GM10847 (cell line): ENCODE measurements around the gene TMEM184B.

Experiments used
- POLR2A ChIP-seq: IDR thresholded peaks from 2 replicates; pipeline ENCODE4 v1.6.1; 2011; ENCODE audit not compliant: insufficient read length; ENCODE audit errors: extremely low read depth

The TMEM184B gene

DNA sequence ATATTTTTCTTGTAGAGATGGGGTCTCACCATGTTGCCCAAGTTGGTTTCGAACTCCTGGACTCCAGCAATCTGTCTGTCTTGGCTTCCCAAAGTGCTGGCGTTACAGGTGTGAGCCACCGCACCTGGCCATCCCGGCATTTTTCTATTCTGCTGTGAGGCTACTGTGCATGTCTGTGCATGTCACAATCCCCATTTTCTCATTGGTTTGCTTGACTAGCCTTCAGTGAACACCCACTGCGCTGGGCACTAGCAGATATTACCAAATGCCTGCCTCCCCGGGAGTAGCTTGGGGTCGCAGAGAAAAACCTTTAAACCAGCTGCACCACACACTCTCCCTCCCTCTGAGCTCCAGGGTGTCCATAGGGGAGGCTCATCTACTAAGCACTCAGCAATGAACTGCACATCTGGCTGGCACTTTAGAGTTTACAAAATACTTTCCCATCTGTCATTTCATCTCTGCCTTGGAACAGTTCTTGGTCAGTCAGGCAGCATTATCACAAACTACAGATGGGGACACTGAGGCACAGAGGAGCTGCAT is 39.5 kb upstream of the TMEM184B start:
- TF ChIP-seq POLR2A, result no peak

DNA sequence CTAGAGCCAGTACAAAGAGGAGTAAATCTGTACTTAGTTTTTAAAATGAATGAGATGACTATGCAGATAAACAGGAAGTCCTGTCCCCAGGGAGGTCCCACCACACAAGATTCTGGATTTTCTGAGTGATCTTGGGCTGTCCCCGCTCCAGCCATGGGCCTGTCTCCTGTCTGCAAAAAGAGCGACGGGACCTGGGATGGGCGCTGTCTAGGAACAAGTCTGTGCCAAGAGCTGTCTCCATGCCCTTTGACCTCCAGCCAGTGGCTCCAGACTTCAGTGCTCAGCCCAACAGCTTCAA is 38.5 kb upstream of the TMEM184B start:
- no peak for TF ChIP-seq POLR2A

DNA sequence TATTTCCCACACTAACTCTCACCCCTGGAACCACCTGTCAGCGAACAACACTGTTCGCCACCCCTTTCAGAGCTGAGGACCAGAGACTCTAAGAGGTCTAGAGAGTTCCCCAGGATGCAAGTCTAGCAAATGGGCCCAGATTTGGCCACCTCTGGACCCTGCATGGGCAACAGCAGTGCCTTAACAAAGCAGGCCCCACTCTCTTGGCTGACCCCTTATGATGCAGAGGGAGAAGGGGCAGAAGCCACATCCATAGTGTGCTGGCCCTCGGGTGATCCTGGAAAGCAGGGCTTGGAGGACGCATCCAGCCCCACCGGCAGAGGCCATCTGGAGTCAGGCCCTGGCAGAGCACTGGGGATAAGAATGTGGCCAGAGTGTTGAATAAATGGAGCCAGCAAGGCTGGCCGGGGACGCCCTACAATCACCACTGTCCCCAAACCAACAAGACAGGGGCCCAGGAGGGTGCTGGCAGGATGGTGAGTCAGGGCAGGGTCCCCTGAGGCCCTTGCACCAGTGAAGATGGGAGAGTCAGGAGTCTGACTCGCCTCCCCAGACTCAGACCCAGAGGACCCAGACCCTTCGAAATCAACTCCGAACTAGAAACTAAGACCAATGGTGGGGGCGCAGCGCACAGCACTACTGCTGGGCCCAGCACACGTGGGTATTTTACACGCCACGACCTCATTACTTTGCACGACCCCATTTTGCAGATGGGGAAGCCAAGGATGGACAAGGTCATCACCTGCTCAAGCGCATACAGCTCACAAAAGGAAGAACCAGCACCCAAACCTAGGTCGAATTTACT is 37.9 kb upstream of the TMEM184B start:
- no peak for TF ChIP-seq POLR2A

DNA sequence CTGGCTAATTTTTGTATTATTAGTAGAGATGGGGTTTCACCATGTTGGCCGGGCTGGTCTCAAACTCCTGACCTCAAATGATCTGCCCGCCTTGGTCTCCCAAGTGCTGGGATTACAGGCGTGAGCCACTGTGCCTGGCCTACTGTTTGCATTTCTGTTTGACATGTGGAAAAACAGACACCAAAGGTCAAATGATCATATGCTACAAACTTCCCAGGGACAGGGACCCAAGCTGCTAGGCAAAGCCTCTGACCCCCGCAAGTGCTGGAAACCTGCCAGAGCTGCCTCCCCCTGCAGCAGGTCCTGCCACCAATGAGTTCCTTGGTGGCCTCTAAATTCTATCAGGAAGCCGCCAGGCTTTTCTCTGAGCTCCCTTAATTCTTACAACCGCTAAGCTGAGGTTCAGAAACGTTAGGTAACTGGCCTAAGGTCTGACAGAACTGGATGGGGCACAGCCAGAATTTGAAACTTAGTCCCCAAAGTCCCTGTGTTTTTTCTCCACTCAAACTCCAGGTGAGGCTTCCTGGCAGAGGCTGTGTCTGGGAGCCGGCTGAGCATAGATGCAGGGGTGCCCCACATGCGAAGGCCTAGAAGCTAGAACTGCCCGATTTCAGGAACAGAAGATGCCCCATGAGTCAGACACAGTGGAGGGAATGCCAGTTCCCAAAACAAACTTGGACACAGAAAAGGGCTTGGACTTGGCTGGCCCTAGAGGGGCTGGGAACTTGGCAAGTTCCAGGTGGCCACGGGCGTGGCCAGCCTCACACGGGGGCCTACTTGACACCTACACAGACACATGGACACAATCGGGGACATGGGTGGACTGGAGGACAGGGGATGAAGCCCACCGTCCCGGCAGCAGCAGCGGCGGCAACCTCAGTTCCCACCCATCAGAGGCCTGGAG is 37.1 kb upstream of the TMEM184B start:
- no peak for TF ChIP-seq POLR2A

DNA sequence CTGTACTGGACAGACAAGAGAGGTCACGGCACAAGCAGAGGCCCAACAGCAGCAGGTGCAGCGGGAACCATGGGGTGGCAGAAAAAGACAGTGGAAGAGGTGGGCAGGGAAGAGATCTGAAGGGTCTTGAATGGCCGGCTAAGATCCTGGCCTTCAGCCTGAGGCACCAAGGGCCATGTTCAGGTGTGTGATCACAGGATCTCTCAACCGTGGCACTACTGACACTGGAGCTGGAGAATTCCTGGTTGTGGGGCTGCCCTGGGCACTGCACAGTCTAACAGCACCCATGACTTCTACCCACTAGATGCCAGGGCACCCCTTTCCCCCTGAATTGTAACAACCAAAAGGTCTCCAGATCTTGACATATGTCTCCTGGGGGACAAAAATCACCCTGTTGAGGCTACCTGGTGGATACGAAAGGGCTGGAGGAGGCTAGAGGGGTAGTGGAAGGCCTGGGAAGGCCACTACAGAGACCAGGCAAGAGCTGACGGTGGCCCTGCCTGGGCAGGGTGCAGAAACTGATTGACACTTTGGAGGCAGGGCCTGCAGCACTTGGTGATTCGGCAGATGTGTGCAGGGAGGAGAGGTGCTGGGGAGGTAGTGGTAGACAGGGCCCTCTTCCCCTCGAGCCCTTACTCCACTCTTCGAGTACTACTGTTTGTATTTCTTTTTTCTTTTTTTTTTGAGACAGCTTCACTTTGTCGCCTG is 36.1 kb upstream of the TMEM184B start:
- TF ChIP-seq POLR2A, result no peak

DNA sequence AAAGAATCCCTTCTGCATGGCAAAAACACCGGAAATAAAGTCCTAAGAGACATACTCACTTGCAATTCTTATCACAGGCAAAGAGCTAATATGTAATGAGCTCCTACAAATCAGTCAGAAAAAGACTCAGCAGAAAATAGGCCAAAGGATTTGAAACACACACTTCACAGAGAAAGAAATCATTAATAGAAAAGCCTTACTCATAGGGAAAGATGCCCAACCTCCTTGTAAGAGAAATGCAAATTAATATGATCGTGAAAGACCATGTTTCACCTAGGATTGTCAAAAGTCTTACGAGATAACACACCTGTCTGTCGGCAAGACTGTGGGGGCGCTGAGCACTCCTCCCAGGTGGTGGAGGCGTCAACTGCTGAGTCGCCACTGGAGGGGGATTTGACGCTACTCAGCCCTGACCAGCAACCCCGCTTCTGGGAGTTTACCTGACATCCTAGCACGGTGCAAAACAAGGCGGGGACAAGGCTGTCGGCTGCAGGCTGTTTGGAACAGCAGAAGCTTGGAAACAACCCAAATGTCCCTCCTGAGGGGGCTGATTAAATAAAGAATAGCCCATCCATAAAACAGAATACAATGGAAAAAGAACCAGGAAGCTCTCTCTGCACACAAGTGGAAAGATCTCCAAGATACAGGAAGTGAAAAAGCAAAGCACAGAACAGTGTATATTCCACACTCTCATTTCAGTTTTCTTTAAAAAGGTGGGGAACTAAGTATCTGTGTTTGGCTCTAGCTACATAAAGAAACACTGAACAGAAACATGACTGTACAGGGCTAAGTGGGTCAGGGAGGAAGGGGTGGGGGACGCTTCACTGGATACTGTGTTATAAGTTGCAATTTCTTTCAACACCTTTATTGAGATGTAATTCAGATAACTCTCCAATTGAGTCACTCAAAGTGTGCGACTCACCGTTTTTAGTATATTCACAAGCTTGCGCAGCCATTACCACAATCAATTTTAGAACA is 33.0 kb upstream of the TMEM184B start:
- no peak for TF ChIP-seq POLR2A

DNA sequence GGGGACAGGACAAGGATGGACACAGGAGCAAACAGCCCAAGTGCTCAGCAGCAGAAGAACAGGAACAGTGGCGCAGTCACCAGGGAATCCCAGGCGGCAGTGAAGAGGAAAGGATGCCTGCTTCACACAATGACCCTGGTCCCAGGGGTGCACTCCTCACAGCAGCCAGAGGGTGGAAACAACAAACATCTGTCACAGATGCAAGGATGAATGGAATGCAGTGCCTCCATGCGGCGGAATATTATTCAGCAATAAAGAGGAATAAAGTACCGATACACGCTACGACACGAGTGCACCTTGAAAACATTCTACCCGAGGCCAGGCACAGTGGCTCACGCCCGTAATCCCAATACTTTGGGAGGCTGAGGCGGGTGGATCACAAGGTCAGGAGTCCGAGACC is 31.7 kb upstream of the TMEM184B start:
- no peak for TF ChIP-seq POLR2A

DNA sequence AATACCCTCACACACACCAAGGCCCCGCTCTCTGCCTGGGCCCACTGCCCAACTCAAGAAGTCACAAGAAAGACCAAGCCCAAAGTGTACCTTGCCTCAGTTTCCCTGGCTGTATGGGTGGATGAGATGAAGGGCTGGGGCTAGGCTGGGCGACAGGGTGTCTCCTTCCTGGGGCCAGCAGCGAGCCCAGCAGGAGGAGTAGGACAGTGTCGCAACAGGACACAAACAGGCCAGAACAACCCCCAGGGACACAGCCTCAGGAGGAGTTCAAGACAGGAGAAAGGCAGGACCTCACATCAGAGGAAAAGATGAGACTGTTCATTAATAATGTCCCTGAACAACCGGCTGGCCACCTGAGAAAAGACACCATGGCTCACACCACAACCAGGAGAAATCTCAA is 31.2 kb upstream of the TMEM184B start:
- TF ChIP-seq POLR2A, result no peak

DNA sequence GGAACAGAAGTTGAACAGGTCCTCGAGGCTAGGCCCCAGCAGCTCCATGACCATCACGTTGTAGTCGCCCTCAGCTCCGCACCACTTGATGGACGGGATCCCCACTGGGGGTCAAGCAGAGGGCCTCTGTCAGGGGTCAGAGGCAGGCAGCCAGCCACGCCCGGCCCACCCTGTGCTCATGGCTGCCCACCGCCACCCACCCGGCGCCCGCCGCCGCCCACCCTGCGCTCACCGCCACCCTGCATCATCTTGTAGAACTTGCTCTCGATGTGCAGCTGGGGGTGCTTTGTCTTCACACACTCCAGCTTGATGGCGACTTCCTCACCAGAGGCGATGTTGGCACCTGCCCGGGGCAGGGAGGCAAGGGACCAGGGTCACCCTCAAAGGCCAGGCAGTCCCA is 30.1 kb upstream of the TMEM184B start:
- no peak for TF ChIP-seq POLR2A

DNA sequence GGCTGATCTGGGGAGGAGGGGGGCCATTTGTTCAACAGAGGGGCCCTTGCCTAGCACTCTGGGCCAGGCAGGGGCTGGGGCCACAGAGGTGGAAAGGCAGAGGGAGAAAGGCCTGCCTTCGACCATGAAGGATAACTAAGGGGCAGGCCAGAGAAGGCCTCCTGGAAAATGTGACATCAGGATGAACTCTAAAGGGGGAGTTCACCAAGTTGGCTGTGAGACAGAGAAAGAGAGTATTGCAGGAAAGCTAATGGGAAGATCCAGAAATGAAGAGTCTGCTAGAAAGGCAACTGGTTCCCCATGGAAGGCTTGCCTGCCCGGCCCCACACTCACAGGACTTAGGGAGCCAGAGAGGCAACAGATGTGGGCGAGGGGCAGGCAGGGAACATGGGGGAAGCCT is 28.1 kb upstream of the TMEM184B start:
- TF ChIP-seq POLR2A, result no peak

DNA sequence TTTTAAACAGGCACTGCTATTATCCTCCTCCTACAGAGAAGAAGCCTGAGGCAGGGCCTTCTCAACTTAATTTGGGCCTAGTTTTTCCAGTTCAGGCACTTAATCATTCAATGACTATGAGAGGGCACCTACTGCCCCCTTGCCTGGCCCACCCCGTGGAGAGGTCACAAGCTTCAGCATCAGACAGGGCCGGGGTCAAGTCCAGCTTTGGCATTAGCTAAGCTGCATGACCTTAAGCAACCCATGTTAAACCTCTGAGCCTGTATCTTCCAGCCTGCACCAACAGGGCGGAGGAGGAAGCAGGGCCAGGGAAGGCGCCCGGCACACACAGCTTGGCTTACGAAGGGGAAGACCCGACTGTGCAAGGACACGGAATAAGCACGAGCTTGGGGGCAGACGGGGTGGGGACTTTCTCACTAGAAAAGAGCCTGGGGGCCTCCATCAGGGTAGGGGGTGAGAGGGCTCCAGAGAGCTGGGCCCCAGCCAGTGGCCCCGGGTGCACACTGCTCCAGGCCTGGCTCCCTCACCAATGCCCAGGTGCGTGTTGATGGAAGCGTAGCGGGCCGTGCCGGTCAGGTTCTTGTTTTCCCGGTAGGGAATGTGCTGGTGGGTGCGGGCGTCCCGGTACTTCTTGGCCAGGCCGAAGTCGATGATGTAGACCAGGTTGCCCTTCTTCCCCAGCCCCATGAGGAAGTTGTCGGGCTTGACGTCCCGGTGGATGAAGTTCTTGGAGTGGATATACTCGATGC is 27.6 kb upstream of the TMEM184B start:
- TF ChIP-seq POLR2A, result no peak

DNA sequence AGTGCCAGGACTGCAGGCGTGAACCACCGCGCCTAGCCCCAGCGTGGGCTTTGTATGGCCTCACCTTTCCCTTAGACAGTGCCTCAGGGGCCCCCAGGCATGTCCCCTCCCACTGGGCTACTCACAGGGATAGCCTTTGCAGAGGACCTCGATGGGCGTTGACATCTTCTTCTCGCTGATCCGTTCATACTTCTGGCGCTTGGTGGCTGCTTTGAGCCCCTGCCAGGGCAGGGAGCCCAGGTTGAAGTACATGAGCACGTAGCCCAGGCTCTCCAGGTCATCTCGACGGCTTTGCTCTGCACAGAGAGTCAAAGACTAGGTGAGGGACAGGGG is 26.9 kb upstream of the TMEM184B start:
- TF ChIP-seq POLR2A, result no peak

DNA sequence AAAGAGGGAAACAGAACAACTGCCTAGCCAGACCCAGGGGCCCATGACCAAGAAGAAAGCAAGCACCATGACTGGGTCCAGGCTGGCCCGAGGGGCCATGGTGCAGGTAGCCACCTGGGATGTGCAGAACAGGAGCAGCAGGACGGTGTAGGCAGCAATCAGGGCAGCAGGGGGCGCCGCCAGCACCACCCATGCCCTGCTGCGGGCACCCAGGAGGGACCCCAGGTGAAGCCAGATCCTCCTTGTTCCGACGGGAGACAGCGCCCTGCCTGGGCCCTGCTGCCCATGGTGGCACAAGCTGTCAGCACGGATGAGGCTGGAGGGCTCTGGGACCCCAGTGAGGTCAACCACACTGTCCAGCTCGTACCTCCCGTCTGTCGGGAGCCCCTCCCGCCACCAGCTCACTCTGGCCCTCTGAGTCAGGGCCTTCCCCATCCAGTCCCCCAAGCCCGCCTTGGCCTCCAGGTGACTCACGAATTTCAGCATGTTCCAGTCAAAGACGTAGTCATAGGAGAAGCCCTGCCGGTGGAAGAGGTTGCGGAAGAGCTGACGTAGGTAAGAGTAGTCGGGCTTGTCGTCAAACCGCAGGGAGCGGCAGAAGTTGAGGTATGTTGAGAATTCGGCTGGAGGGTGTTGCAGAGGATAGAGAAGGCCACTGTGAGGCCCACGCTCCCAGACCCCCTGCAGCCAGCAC is 25.6 kb upstream of the TMEM184B start:
- no peak for TF ChIP-seq POLR2A
